Testis (tissue), 5 donors: ENCODE results near the gene ZRSR2. TPM values are rescaled to one million over a fixed set of nuclear protein-coding genes. Genes with fewer than 3 reads are reported as not detected.
"Not testable (repeated sequence)": the region's sequence is repeated elsewhere in the genome, so short reads cannot be mapped to it uniquely, and the experiment has no call there.

Experiments
- DNase-seq: peaks from one replicate; pipeline ENCODE4 v3.0.0-alpha.2; 2019
- H3K27ac ChIP-seq, 2 donors: fragments of 200-600 bp; sonication (generic); one replicate each; pipeline ENCODE4 v1.5.1; 2019
- H3K27me3 ChIP-seq: fragments of 200-600 bp; sonication (generic); one replicate; pipeline ENCODE4 v1.5.1; 2019
- H3K36me3 ChIP-seq: fragments of 200-600 bp; sonication (generic); one replicate; pipeline ENCODE4 v1.5.1; 2017; ENCODE audit warnings: low read depth; ENCODE audit errors: missing control alignments
- H3K4me1 ChIP-seq: fragments of 200-600 bp; sonication (generic); one replicate; pipeline ENCODE4 v1.5.1; 2019
- H3K4me3 ChIP-seq, 2 donors: fragments of 200-600 bp; sonication (generic); one replicate each; pipeline ENCODE4 v1.5.1; 2017 to 2019
- H3K9me3 ChIP-seq: fragments of 200-600 bp; sonication (generic); one replicate; pipeline ENCODE4 v1.5.1; 2017
- POLR2A ChIP-seq: fragments of 450-650 bp; IDR thresholded peaks from one replicate; pipeline ENCODE4 v1.6.1; 2017; ENCODE audit warnings: antibody characterized with exemption, mild to moderate bottlenecking, moderate library complexity
- WGBS, 2 donors: methylation state at CpG; one replicate each; pipeline ENCODE4 v1.1.5; 2018; 5-methylcytosine and 5-hydroxymethylcytosine counted together
- intact Hi-C: fragments of 100-400 bp; cut with DNase I; formaldehyde crosslinking; loops from one replicate; pipeline ENCODE4 v1.15.1; 2023; ENCODE audit warnings: low total_unique reads
- long read RNA-seq, 2 donors: transcript quantifications; one replicate each; lab custom pipeline, GENCODE V29; 2026
- polyA plus RNA-seq: library from polyadenylated mRNA; stranded (reverse); fragments of 350-450 nt; fragmentation: Illumina TruSeq; extraction: RNeasy Lipid Tissue Mini Kit (QIAGEN cat#74804); gene quantifications from one replicate; pipeline ENCODE4 v1.2.3, GENCODE V29; 2014; ENCODE audit warnings: low read depth, low replicate concordance; ENCODE audit not compliant: insufficient read depth
- total RNA-seq, 2 donors: library from RNA; depleted of rRNA; stranded (reverse); fragments of >200 nt; gene quantifications; one replicate each; pipeline ENCODE4 v1.2.3, GENCODE V29; 2016
- TF ChIP-seq, protein P1 (sequence below), 3 experiments: fragments of 450-650 bp in 2 of 3; fragments of 200-600 bp in 1 of 3; sonication (generic) in 1 of 3; IDR thresholded peaks; one replicate each; pipeline ENCODE4 v1.5.1; 2016 to 2019; ENCODE audit warnings: antibody characterized with exemption in 3 of 3, mild to moderate bottlenecking in 2 of 3, moderate library complexity in 1 of 3

Gene ZRSR2
- total RNA-seq (1 to 10 TPM; 6.3 to 6.6 TPM), polyA plus RNA-seq (6.1 TPM)
- long read RNA-seq, donor 1, partial matches to known transcripts: 0 of 2 reads
- long read RNA-seq, donor 1, other reads (novel, unspliced or antisense): 0 of 2 reads
- long read RNA-seq, donor 2: 0 reads

DNA sequence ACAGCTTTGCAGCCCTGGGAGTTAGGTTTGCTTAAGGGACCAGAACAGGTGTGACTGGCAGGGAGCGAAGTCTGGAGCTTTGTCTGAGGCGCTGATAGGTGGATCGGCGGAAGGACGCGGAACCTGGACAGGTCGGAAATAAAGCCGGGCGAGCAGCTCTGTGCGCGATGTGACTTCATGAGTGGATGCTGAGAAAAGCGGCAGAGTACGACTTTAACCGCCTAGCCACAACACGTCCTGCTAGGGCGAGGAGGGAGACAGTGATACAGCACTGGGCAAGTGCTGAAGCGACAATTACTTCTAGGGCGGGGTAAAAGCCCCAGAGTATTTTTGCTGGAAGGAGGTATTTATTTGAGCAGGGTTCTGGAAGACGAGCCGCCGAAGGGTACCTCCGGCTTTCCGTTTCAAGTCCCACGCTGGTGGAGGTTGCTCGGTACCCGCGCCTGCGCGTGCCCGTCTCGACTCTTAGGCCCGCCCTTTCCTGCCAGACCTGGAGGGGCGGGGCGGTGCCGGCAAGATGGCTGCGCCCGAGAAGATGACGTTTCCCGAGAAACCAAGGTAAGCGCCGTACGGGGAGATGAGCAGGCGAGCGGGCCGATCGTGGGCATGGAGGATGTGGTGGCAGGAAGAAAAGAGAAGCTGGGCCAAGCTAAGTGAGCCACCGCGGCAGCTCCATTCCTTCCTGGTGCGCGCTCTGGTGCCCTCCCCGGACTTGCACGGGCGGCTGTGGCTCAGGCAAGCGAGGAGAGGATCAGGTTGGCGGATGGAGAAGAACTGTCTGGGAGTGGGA is at the start of gene ZRSR2:
ZRSR2 (plus strand) TSS at position 506 of the 790 bp plus-strand sequence; CDS start at position 518, 12 bp downstream.
- Histone ChIP-seq H3K4me1 (no peaks in the 10 kb centered on the region), H3K4me3 (peak within 1 kb of the TSS; percentile 64 to 76), H3K36me3 (no peaks in the 10 kb centered on the region), H3K9me3 (no peaks in the 10 kb centered on the region), H3K27ac (peak within 1 kb of the TSS; percentile 25 to 79), H3K27me3 (no peaks in the 10 kb centered on the region)
- peak; percentile 89 for DNase-seq
- intact Hi-C loops: no loop called here
- TF ChIP-seq POLR2A: no peak
- TF ChIP-seq, protein P1, sequence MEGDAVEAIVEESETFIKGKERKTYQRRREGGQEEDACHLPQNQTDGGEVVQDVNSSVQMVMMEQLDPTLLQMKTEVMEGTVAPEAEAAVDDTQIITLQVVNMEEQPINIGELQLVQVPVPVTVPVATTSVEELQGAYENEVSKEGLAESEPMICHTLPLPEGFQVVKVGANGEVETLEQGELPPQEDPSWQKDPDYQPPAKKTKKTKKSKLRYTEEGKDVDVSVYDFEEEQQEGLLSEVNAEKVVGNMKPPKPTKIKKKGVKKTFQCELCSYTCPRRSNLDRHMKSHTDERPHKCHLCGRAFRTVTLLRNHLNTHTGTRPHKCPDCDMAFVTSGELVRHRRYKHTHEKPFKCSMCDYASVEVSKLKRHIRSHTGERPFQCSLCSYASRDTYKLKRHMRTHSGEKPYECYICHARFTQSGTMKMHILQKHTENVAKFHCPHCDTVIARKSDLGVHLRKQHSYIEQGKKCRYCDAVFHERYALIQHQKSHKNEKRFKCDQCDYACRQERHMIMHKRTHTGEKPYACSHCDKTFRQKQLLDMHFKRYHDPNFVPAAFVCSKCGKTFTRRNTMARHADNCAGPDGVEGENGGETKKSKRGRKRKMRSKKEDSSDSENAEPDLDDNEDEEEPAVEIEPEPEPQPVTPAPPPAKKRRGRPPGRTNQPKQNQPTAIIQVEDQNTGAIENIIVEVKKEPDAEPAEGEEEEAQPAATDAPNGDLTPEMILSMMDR (IDR thresholded peaks at IDR 0.05): no peak
- 1% methylated on average over 24 to 40 of the region's 55 CpGs for WGBS, 2 donors

DNA sequence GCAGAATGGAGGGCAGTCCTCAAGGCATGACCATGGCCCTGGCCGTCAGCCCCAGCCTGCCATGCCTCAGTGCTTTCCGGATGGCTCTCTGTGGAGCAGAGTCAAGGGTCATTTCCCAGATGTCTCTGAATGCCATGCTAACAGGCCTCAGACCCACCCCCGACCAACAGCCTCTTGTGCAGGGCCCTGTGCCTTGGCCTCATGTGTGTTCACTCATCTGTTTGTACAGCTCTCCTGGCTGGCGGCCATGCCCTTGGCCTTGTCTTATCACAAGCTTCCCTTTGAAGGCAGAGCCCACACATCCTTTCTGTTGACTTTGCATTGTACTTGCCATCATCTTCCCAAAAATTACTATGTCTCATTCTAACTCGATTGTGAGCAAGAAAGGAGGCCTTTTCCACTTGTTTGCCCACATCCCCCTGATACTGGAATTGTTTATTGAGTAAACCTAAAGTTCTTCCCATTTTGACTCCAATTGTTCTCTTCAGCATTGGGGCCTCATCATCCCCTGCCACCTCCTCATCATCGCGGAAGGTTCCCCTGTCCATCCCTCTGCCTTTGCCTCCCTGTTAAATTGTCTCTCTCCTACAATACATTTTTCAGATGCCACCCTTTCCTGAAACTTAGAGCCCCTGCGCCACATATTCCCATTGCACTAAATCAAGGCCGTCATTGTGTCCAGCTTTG is 46.0 kb upstream of the ZRSR2 start:
- Histone ChIP-seq H3K4me3 (no peak overlapping the region), H3K27ac (no peak overlapping the region), H3K9me3 (no peaks in the 10 kb centered on the region), H3K36me3 (no peaks in the 10 kb centered on the region), H3K4me1 (no peaks in the 10 kb centered on the region), H3K27me3 (no peaks in the 10 kb centered on the region)
- DNase-seq: peak; percentile 83
- TF ChIP-seq, protein P1 (IDR thresholded peaks at IDR 0.05): no peak
- TF ChIP-seq POLR2A: no peak
- WGBS, 2 donors: 60 to 67% methylated on average over 6 to 7 of the region's 9 CpGs
- intact Hi-C loops: no loop called here

DNA sequence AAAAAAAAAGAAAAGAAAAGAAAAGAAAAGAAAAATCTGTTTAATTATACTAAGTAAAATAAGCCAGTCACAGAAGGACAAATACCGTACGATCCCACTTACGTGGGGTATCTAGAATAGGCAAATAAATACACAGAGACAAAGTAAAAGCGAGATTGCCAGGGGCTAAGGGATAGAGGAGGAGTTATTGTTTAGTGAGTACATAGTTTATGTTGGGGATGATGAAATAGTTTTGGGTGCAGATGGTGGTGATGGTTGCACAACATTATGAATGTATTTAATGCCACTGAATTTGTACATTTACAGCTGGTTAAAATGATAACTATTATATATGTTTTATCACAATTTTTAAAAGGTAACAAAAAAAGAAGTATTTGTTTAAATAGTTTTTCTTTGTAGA is 45.1 kb upstream of the ZRSR2 start:
- no peaks in the 10 kb centered on the region for H3K9me3 ChIP-seq
- WGBS, 2 donors: 60 to 71% methylated on average over 3 to 4 of the region's 4 CpGs
- intact Hi-C loops: no loop called here

GRCh38 chrX:15746651-15747050 is 43.6 kb upstream of the ZRSR2 start:
- H3K9me3 ChIP-seq, DNase-seq, H3K27me3 ChIP-seq, H3K36me3 ChIP-seq, H3K4me3 ChIP-seq, intact Hi-C loops, H3K4me1 ChIP-seq, H3K27ac ChIP-seq: not testable (repeated sequence)
- 67 to 87% methylated on average over 4 to 6 of the region's 6 CpGs for WGBS, 2 donors

More for the DNA sequence above, 45.1 kb upstream of the ZRSR2 start:
- Histone ChIP-seq H3K4me1 (no peaks in the 10 kb centered on the region), H3K27ac (no peak overlapping the region), H3K36me3 (no peaks in the 10 kb centered on the region), H3K27me3 (no peaks in the 10 kb centered on the region), H3K4me3 (no peak overlapping the region)
- TF ChIP-seq POLR2A: no peak
- TF ChIP-seq, protein P1 (IDR thresholded peaks at IDR 0.05): no peak
- DNase-seq: no peak

GRCh38 chrX:15747626-15748173 is 42.6 kb upstream of the ZRSR2 start:
- Histone ChIP-seq H3K4me1 (peaks cover 4% of the 10 kb centered on the region), H3K36me3 (no peaks in the 10 kb centered on the region), H3K4me3 (no peak overlapping the region), H3K27me3 (no peaks in the 10 kb centered on the region), H3K27ac (no peak overlapping the region), H3K9me3 (no peaks in the 10 kb centered on the region)
- intact Hi-C loops: no loop called here
- TF ChIP-seq, protein P1 (IDR thresholded peaks at IDR 0.05): no peak
- TF ChIP-seq POLR2A: no peak
- WGBS, 2 donors: 88 to 90% methylated on average over 9 to 12 of the region's 13 CpGs
- no peak for DNase-seq
